Retinal pigment epithelial cell (primary cell): ENCODE measurements around the gene AKR1C8.

Experiments
- DNase-seq: peaks from one replicate; pipeline ENCODE4 v3.0.0-alpha.2; 2010; ENCODE audit warnings: low read depth
- H3K4me3 ChIP-seq: 2 replicates; pipeline ENCODE4 v1.5.1; 2011; ENCODE audit warnings: mild to moderate bottlenecking, low read length, control low read depth, moderate library complexity
- CTCF ChIP-seq: conservative IDR thresholded peaks from 2 replicates; pipeline ENCODE4 v1.5.1; 2011; ENCODE audit warnings: low read depth, low read length, control low read depth, inconsistent platforms

AKR1C8 gene

GRCh38 chr10:5106553-5106952, 78.4 kb downstream of the AKR1C8 start:
- H3K4me3 ChIP-seq: no peak overlapping the region
- TF ChIP-seq CTCF: no peak
- no peak for DNase-seq

DNA sequence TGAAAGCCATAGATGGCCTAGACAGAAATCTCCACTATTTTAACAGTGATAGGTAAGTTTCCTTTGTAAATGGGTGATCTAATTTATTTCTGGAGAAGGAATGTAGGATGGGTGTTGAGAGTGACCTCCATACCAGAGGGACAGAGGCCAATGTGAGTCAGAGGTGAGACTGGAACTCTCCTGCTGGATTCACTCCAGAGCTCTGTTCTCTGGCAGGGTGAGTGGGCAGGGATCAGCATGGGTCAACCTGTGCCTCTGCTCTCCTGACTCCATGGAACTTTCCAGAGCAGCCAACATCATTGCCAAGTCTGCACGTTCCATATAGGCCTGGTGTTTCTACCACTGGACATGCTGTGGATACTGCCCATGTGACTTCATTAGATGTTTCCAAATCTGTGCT, 79.3 kb downstream of the AKR1C8 start:
- H3K4me3 ChIP-seq: no peak overlapping the region
- TF ChIP-seq CTCF: no peak
- DNase-seq: no peak
